Mucosa of rectum (tissue), 2 donors: Measurements from ENCODE around the gene TMEM151B.

ENCODE experiments used
- H3K27ac ChIP-seq, 2 donors: one replicate each; pipeline ENCODE4 v1.7.0; 2013; ENCODE audit warnings: inconsistent platforms in 2 of 2, low read depth in 2 of 2, low read length in 2 of 2
- H3K27me3 ChIP-seq, 2 donors: one replicate each; pipeline ENCODE4 v1.7.0; 2013; ENCODE audit warnings: low read length in 2 of 2; ENCODE audit not compliant: control insufficient read depth in 2 of 2, insufficient read depth in 2 of 2
- H3K36me3 ChIP-seq, 2 donors: one replicate each; pipeline ENCODE4 v1.7.0; 2013; ENCODE audit warnings: low read length in 2 of 2; ENCODE audit not compliant: control insufficient read depth in 2 of 2, insufficient read depth in 2 of 2
- H3K4me1 ChIP-seq, 2 donors: one replicate each; pipeline ENCODE4 v1.7.0; 2013; ENCODE audit warnings: low read length in 2 of 2, mild to moderate bottlenecking in 1 of 2; ENCODE audit not compliant: control insufficient read depth in 2 of 2, insufficient read depth in 2 of 2
- H3K4me3 ChIP-seq, 2 donors: one replicate each; pipeline ENCODE4 v1.7.0; 2013; ENCODE audit warnings: low read length in 2 of 2
- H3K9ac ChIP-seq, 2 donors: one replicate each; pipeline ENCODE4 v1.7.0; 2013; ENCODE audit warnings: low read length in 2 of 2, low read depth in 1 of 2, mild to moderate bottlenecking in 1 of 2
- H3K9me3 ChIP-seq, 2 donors: one replicate each; pipeline ENCODE4 v1.7.0; 2013; ENCODE audit warnings: low read length in 2 of 2; ENCODE audit not compliant: control insufficient read depth in 2 of 2
- donor health status: healthy.
- donor health status: Normal muscosa, but diverticular disease.

The TMEM151B gene

GRCh38 chr6:44329858-44330257, 59.6 kb downstream of the TMEM151B start:
- Histone ChIP-seq H3K4me1 (no peaks in the 10 kb centered on the region), H3K9me3 (no peaks in the 10 kb centered on the region), H3K27ac (no peak overlapping the region), H3K36me3 (no peaks in the 10 kb centered on the region), H3K27me3 (peaks cover 3 to 14% of the 10 kb centered on the region in 2 donors), H3K9ac (no peak overlapping the region), H3K4me3 (no peak overlapping the region)

- peaks cover 4 to 13% of the 10 kb centered on the region in 2 donors for H3K27me3 ChIP-seq
- H3K36me3 ChIP-seq = no peaks in the 10 kb centered on the region
- H3K4me3 ChIP-seq = no peak overlapping the region
- H3K4me1 ChIP-seq = no peaks in the 10 kb centered on the region
- no peak overlapping the region for H3K9ac ChIP-seq
- H3K27ac ChIP-seq = no peak overlapping the region
- H3K9me3 ChIP-seq = no peaks in the 10 kb centered on the region
Observed at GRCh38 chr6:44332585-44332984, 62.3 kb downstream of the TMEM151B start.

DNA sequence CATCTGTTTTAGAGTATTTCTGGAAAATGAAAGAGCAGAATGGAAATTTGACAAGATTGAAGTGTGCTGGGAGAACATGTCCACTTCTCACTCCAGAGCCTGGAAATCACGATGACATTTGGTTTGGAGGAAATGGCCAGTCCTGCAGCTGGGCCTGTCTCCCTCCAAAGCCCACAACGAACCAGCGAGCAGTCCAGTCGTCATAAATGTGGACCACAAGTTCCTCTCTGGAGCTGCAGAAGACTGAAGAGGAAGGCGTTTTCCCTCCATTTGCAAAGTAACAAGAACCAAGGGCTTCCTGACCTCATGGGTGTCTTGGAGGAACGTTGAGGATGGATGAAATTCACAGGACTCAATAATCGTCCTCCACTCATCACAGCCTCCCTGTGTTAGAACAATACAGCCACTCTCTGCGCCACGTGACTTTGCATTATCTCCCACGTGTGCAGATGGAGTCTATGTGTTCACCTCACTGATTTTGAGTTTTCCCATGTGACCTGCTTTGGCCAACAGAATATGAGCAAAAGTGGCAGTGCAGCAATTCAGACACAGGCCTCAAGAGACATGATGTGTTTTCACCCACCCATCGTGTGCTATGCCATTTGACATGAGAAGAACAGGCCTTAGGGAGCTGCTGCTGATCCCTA, 63.1 kb downstream of the TMEM151B start:
- Histone ChIP-seq H3K9me3 (no peaks in the 10 kb centered on the region), H3K36me3 (no peaks in the 10 kb centered on the region), H3K4me3 (no peak overlapping the region), H3K4me1 (no peaks in the 10 kb centered on the region), H3K27ac (no peak overlapping the region), H3K9ac (no peak overlapping the region), H3K27me3 (peaks cover 9 to 10% of the 10 kb centered on the region in 2 donors)

DNA sequence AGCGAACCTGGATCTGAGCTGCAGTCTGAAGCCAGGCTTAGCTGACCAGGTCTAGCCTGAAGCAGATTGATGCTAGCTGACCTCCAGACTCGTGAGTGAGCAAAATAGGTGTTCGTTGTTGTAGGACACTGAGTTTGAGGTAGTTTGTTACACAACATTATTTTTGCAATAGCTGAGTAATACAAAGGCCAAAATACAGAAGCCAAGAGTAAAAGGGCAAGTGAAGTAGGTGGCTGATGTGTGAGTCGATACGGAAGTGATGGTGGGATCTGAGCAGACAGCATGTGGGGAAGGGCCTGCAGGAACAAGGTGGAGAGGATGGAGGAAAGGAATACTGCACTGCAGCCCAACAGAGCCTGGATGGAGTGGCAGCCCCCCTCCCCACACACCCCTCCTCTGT, 63.7 kb downstream of the TMEM151B start:
- Histone ChIP-seq H3K4me1 (no peaks in the 10 kb centered on the region), H3K4me3 (no peak overlapping the region), H3K27me3 (peaks cover 9 to 10% of the 10 kb centered on the region in 2 donors), H3K9ac (no peak overlapping the region), H3K36me3 (no peaks in the 10 kb centered on the region), H3K27ac (no peak overlapping the region), H3K9me3 (no peaks in the 10 kb centered on the region)

GRCh38 chr6:44335631-44336030, 65.4 kb downstream of the TMEM151B start:
- Histone ChIP-seq H3K4me3 (no peak overlapping the region), H3K27me3 (peaks cover 4 to 11% of the 10 kb centered on the region in 2 donors), H3K36me3 (no peaks in the 10 kb centered on the region), H3K9me3 (no peaks in the 10 kb centered on the region), H3K27ac (no peak overlapping the region), H3K9ac (no peak overlapping the region), H3K4me1 (no peaks in the 10 kb centered on the region)

DNA sequence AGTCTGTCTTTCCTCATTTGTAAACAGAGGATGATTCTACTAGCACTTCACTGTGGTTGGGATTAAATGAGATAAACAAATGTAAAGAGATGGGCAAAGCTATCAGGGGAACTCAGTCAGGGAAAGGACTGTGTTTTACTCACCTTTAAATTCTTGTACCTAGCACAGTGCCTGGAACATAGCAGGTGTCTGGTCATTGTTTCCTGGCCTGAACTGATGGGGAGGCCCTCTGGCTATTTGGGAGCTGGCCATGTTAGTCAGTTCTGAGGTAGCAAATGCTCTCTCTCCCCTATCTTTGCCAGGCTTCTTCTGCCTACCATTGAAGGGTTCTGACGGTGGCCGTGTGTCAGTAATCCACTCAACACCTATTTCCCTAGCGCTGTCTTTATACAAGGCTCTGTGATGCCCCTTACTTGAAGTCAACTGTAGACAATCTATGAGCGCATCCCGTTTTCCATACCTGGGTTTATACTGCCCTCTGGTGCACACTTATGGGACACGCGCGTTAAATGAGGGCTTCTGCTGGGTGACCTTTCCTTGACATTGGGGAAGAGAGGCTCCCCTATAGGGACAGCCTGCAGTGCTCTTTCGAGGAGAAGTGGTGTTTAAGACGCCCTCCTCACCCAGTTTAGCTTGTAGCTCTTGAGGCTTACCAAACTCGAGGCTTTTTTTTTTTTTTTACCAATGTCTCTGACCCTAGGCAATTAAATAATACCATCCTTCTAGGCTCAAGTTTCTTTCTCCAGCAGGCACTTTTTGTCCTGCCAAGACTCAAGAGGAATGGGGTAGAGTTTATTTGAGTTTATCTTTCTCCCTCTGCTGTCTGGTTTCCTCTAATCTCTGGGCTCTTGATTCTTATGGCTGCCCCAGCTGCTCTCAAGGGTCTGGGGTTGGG, 68.2 kb downstream of the TMEM151B start:
- Histone ChIP-seq H3K4me3 (no peak overlapping the region), H3K27ac (no peak overlapping the region), H3K4me1 (no peaks in the 10 kb centered on the region), H3K9me3 (no peaks in the 10 kb centered on the region), H3K36me3 (no peaks in the 10 kb centered on the region), H3K27me3 (peaks cover 7 to 23% of the 10 kb centered on the region in 2 donors), H3K9ac (no peak overlapping the region)

GRCh38 chr6:44339301-44339700, 69.1 kb downstream of the TMEM151B start:
- no peak overlapping the region for H3K9ac ChIP-seq
- no peaks in the 10 kb centered on the region for H3K36me3 ChIP-seq
- H3K4me3 ChIP-seq = no peak overlapping the region
- H3K27me3 ChIP-seq = peaks cover 11 to 31% of the 10 kb centered on the region in 2 donors
- H3K4me1 ChIP-seq = no peaks in the 10 kb centered on the region
- no peak overlapping the region for H3K27ac ChIP-seq
- no peaks in the 10 kb centered on the region for H3K9me3 ChIP-seq

DNA sequence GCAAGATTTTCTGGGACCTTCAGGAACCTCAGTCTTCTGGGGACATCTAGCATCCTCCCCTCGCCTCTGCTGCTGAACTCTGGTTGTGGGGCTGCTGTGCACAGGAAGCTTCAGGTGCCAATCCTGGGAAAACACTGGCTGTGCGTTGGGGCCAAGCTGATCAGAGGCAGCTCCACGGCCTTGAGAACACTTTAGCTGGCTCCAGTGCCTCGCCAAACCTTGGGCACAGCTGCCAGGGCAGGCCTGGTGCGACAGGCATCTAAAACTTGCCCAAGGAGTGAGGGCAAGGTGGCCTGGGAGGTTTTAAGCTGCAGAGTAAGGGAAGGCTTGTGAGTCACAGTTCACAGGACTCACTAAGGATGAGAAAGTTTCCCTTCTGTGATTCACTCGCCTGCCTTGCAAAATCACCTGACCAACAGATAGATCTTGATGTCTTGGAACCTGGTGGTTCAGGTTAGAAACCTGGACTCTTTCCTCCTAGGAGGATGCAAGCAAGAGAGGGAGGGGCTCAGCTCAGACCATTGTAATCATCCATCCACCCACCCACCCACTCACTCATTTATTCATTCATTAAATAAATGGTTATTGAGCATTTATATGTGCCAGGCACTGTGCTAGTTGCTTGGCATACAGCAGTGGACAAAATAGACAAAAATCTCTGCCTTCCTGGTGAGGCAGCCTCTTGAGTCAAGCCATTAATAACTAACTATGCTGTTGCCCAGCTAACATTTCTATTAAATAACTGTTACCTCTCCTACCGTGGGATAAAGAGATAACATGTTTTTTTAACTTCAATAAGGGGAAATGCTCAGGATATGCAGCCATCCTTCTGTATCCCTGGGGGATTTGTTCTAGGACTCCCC, 69.7 kb downstream of the TMEM151B start:
- Histone ChIP-seq H3K27me3 (peaks cover 15 to 31% of the 10 kb centered on the region in 2 donors), H3K9me3 (no peaks in the 10 kb centered on the region), H3K36me3 (no peaks in the 10 kb centered on the region), H3K27ac (no peak overlapping the region), H3K9ac (no peak overlapping the region), H3K4me1 (no peaks in the 10 kb centered on the region), H3K4me3 (no peak overlapping the region)

- Histone ChIP-seq H3K4me3 (no peak overlapping the region), H3K9me3 (no peaks in the 10 kb centered on the region), H3K27me3 (peaks cover 16 to 34% of the 10 kb centered on the region in 2 donors), H3K36me3 (no peaks in the 10 kb centered on the region), H3K4me1 (no peaks in the 10 kb centered on the region), H3K9ac (no peak overlapping the region), H3K27ac (no peak overlapping the region)
Observed at GRCh38 chr6:44341095-44341890, 71.0 kb downstream of the TMEM151B start.
